HG03460 (cell line): Measurements from ENCODE around the gene SPRR2A.
"Not testable (repeated sequence)": the region's sequence is repeated elsewhere in the genome, so short reads cannot be mapped to it uniquely, and the experiment has no call there.

Source experiments
- ATAC-seq: cut with Tn5 transposase; IDR thresholded peaks from one replicate; pipeline ENCODE4 v1.9.1; 2021; ENCODE audit not compliant: unreplicated experiment

SPRR2A gene

DNA sequence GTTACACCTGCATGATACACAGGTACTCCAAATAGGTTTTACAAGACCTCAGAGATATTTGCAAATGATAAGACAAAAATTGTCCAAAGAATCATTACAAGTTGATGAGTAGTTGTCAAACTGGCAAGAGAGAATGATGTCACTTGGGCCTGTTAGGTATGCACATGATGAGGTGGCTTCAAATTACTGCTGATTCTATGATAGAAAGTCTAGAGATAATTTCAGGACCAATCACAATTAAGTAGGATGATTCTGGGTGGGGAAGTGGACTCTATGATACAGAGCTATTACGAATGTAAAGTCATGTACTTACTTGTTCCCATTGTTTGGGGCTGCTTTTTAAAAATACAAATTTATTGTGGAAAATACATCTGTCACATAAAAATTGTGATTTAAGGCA is 31.5 kb downstream of the SPRR2A start:
- ATAC-seq: no peak

DNA sequence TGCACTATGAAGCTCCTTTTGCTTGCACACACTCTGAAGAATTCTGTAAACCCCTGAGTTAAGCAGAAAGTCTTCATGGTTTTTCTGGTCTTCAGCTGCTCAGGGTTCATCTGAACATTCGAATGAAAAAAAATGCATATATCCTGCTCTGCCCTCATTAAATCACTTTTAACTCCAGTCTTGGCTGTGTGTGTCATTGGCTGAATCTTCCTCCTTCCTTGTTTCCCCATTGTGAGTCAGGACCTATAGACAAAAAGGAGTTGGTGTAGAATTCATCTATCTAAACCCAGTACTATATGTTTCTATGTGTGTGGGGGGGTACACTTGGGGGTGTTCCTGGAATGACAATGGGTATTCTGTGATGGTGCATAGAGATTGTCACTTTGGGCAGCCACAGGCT is 32.9 kb downstream of the SPRR2A start:
- no peak for ATAC-seq

DNA sequence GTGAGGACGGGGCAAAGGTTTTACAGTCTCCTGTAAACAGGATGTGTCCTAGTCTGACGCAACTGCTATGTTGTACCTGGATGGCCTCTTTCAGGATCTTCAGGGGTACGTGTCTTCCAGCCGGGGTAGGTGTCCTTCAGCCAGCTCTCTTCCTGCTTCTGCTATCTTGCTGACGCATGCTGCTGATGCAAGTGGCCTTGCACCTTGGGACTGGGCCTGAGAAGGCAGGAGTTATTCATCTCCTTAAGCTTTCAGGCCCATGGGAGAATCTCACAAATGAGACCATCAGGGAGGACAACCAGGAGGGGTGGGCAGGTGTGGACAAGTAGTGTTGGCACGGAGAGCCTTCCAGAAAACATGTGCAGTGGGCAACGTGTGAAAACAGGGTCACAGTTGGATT is 34.2 kb downstream of the SPRR2A start:
- no peak for ATAC-seq

DNA sequence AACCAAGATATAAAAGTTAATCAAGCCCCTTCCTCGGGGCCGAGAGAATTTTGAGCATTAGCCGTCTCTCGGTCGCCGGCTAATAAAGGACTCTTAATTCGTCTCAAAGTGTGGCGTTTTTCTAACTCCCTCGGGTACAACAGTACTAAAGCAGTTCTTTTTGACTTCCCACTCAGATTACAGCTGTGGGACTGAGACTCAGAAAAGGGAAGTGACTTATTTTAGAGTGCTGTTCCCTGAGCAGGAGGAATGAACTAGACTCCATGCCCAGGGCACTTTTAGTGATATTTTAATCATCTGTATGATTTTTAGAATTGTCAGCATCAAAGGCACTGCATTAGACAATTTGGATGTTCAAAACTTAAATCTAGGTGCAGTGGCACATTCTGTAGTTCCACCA is 35.0 kb downstream of the SPRR2A start:
- ATAC-seq: not testable (repeated sequence)

DNA sequence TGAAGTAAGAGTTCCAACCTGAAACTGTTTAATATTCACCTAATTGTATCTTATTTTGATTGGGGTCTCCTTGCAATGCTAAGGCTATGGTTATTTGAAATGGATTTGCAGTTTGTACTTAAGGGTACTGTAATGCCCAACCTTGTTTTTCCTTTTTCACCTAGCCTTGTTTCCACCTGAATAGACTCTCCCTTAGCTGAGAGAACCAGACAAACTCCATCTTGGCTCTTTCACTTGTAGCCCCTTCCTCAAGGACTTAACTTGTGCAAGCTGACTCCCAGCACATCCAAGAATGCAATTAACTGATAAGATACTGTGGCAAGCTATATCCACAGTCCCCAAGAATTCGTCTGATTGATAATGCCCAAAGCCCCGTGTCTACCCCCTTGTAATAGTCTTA is 35.5 kb downstream of the SPRR2A start:
- not testable (repeated sequence) for ATAC-seq

DNA sequence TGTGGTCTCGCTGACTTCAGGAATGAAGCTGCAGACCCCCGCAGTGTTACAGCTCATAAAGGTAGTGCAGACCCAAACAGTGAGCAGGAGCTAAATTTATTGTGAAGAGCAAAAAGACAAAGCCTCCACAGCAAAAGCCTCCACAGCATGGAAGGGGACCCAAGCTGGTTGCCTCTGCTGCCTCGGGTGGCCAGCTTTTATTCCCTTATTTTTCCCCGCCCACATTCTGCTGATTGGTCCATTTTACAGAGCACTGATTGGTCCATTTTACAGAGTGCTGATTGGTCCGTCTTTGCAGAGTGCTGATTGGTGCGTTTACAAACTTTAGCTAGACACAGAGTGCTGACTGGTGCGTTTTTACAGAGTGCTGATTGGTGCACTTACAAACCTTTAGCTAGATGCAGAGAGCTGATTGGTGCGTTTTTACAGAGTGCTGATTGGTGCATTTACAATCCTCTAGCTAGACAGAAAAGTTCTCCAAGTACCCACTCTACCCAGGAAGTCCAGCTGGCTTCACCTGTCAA is 46.0 kb downstream of the SPRR2A start:
- not testable (repeated sequence) for ATAC-seq
